Breast epithelium (tissue), 4 donors: ENCODE measurements around the gene CCDC87. TPM values are rescaled to one million over a fixed set of nuclear protein-coding genes. Genes with fewer than 3 reads are reported as not detected.
"Not testable (repeated sequence)": the region's sequence is repeated elsewhere in the genome, so short reads cannot be mapped to it uniquely, and the experiment has no call there.

Experiments
- DNase-seq, 2 donors: peaks; one replicate each; pipeline ENCODE4 v3.0.0-alpha.2; 2019; ENCODE audit warnings: low spot score in 2 of 2
- H3K27ac ChIP-seq, 2 donors: fragments of 200-600 bp; sonication (generic) in 1 of 2; one replicate each; pipeline ENCODE4 v1.5.1; 2016 to 2019; ENCODE audit warnings: mild to moderate bottlenecking in 1 of 2
- H3K27me3 ChIP-seq, 2 donors: fragments of 200-600 bp; sonication (generic) in 1 of 2; one replicate each; pipeline versions ENCODE4 v1.5.1 to v1.6.0; 2017 to 2019; ENCODE audit warnings: control low read depth in 1 of 2, mild to moderate bottlenecking in 1 of 2
- H3K36me3 ChIP-seq: fragments of 200-600 bp; one replicate; pipeline ENCODE4 v1.5.1; 2019
- H3K4me1 ChIP-seq, 2 donors: fragments of 200-600 bp; sonication (generic); one replicate each; pipeline ENCODE4 v1.5.1; 2016 to 2019; ENCODE audit warnings: control low read depth in 1 of 2
- H3K4me3 ChIP-seq, 3 donors: fragments of 200-600 bp; sonication (generic); 1 replicate in 2 of 3; 2 replicates in 1 of 3; pipeline ENCODE4 v1.5.1; 2016 to 2019; ENCODE audit warnings: mild to moderate bottlenecking in 3 of 3, moderate library complexity in 2 of 3
- H3K9me3 ChIP-seq, 2 donors: fragments of 200-600 bp; sonication (generic) in 1 of 2; one replicate each; pipeline ENCODE4 v1.5.1; 2016 to 2019; ENCODE audit warnings: control low read depth in 1 of 2
- POLR2A ChIP-seq: fragments of 450-650 bp; IDR thresholded peaks from one replicate; pipeline ENCODE4 v1.6.1; 2016; ENCODE audit warnings: antibody characterized with exemption, mild to moderate bottlenecking, moderate library complexity
- POLR2AphosphoS5 ChIP-seq, 3 donors: sonication (generic); formaldehyde crosslinking; IDR thresholded peaks; one replicate each; pipeline ENCODE4 v1.6.1; 2017; ENCODE audit warnings: antibody characterized with exemption in 3 of 3
- intact Hi-C: fragments of 100-400 bp; cut with DNase I; formaldehyde crosslinking; loops from one replicate; pipeline ENCODE4 v1.15.1; 2023; ENCODE audit warnings: low total_unique reads
- total RNA-seq, 3 donors: library from RNA; depleted of rRNA; stranded (reverse); fragments of >200 nt; gene quantifications; one replicate each; pipeline ENCODE4 v1.1.0, GENCODE V29; 2016
- TF ChIP-seq, protein P1 (sequence below), 3 donors: fragments of 450-650 bp; IDR thresholded peaks; one replicate each; pipeline ENCODE4 v1.5.1; 2016 to 2017; ENCODE audit warnings: antibody characterized with exemption in 3 of 3, mild to moderate bottlenecking in 3 of 3, moderate library complexity in 3 of 3

The CCDC87 gene
- total RNA-seq, 3 donors from 2014 or later, result 0.15 TPM; not detected in 2

- Histone ChIP-seq H3K4me1 (peaks cover 0 to 4% of the 10 kb centered on the region in 2 donors), H3K27ac (no peak overlapping the region), H3K27me3 (no peaks in the 10 kb centered on the region), H3K4me3 (no peak overlapping the region), H3K9me3 (no peaks in the 10 kb centered on the region), H3K36me3 (no peaks in the 10 kb centered on the region)
- DNase-seq, result no peak
- intact Hi-C loops, result no loop called here
- TF ChIP-seq POLR2AphosphoS5 (IDR thresholded peaks at IDR 0.05) (no peak), POLR2A (no peak)
- TF ChIP-seq, protein P1, sequence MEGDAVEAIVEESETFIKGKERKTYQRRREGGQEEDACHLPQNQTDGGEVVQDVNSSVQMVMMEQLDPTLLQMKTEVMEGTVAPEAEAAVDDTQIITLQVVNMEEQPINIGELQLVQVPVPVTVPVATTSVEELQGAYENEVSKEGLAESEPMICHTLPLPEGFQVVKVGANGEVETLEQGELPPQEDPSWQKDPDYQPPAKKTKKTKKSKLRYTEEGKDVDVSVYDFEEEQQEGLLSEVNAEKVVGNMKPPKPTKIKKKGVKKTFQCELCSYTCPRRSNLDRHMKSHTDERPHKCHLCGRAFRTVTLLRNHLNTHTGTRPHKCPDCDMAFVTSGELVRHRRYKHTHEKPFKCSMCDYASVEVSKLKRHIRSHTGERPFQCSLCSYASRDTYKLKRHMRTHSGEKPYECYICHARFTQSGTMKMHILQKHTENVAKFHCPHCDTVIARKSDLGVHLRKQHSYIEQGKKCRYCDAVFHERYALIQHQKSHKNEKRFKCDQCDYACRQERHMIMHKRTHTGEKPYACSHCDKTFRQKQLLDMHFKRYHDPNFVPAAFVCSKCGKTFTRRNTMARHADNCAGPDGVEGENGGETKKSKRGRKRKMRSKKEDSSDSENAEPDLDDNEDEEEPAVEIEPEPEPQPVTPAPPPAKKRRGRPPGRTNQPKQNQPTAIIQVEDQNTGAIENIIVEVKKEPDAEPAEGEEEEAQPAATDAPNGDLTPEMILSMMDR (IDR thresholded peaks at IDR 0.05), result no peak
Observed at GRCh38 chr11:66589996-66590675, 2.7 kb downstream of the CCDC87 start.

GRCh38 chr11:66589315-66589714, 3.5 kb downstream of the CCDC87 start:
- H3K4me3 ChIP-seq, H3K36me3 ChIP-seq, intact Hi-C loops, H3K27ac ChIP-seq, H3K27me3 ChIP-seq, H3K4me1 ChIP-seq, DNase-seq, H3K9me3 ChIP-seq: not testable (repeated sequence)

DNA sequence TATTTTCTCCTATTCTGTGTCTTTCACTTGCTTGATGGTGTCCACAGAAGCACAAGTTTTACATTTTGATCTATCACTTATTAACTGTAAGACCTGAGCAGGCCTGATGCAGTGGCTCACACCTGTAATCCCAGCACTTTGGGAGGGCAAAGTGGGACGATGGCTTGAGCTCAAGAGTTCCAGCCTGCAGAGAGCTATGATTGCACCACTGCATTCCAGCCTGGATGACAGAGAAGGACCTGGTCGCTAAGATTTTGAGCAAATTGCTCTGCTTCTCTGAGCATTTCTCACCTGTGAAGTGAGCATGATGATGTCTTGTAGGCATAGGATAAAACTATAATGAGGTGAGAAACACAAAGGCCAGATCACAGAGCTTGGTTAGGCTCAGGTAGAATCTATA, 6.7 kb downstream of the CCDC87 start:
- TF ChIP-seq POLR2A, result no peak
- TF ChIP-seq, protein P1 (IDR thresholded peaks at IDR 0.05), result no peak
- no peak for TF ChIP-seq POLR2AphosphoS5 (IDR thresholded peaks at IDR 0.05)
- H3K27me3 ChIP-seq, result no peaks in the 10 kb centered on the region
- intact Hi-C loops, result no loop called here

GRCh38 chr11:66585447-66585846, 7.4 kb downstream of the CCDC87 start:
- H3K27me3 ChIP-seq, H3K4me3 ChIP-seq, H3K4me1 ChIP-seq, H3K27ac ChIP-seq, intact Hi-C loops, H3K36me3 ChIP-seq, H3K9me3 ChIP-seq, DNase-seq: not testable (repeated sequence)

More for the DNA sequence above, 6.7 kb downstream of the CCDC87 start:
- H3K4me1 ChIP-seq, result no peaks in the 10 kb centered on the region
- H3K9me3 ChIP-seq, result no peaks in the 10 kb centered on the region
- no peak overlapping the region for H3K27ac ChIP-seq
- no peak for DNase-seq
- H3K36me3 ChIP-seq, result no peaks in the 10 kb centered on the region
- no peak overlapping the region for H3K4me3 ChIP-seq

DNA sequence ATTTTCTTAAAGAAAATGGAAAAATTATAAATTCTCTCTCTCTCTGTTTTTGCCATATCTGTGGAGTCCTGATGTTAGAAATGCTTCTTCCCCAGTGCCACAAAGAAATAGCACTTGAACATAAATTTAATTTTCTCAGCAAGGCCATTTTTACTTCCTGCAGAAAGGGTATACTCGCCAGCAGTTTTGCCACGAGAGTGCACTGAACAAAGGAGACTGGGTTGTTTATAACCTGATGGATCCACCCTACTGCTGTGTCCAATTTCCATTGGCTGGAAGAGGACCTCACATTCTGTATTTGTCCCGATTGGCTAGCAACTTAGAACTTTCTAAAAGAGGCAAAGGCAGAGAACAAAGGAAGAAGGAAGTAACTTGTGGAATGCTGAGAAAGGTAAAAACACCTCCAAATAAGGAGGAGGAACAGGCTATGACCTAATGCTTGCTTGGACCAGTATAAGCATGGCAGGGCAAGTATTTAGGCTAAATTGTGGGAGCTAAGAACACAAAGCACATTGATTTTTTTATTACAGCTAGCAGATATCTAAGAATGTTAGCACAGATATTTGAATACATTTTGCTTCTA, 10.2 kb downstream of the CCDC87 start:
- DNase-seq, H3K4me3 ChIP-seq, H3K36me3 ChIP-seq, intact Hi-C loops, H3K4me1 ChIP-seq, H3K27ac ChIP-seq, H3K9me3 ChIP-seq, H3K27me3 ChIP-seq: not testable (repeated sequence)

DNA sequence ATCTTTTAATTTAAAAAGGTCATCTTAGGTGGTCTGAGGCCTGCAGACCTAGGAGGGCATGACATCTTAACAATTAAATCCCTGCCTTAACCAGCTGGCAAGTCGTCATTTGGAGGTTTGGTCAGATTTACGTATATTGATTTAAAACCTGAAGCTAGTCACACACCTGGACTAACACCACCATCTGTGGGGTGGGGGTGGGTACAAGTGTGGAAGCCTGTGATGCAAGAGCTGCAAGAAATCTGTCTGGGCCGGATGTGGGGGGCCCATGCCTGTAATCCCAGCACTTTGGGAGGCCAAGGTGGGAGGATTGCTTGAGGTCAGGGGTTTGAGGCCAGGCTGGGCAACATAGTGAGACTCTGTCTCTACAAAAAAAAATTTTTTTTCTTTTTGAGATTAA, 11.6 kb downstream of the CCDC87 start:
- H3K27ac ChIP-seq, result no peak overlapping the region
- no peaks in the 10 kb centered on the region for H3K9me3 ChIP-seq
- H3K27me3 ChIP-seq, result no peaks in the 10 kb centered on the region
- TF ChIP-seq, protein P1 (IDR thresholded peaks at IDR 0.05), result no peak
- no peak for TF ChIP-seq POLR2AphosphoS5 (IDR thresholded peaks at IDR 0.05)
- H3K4me1 ChIP-seq, result no peaks in the 10 kb centered on the region
- no peak for DNase-seq
- intact Hi-C loops, result no loop called here
- no peaks in the 10 kb centered on the region for H3K36me3 ChIP-seq
- no peak overlapping the region for H3K4me3 ChIP-seq
